Gastrocnemius medialis (tissue), 4 donors: Measurements from ENCODE around the gene RNLS.

Experiments used
- CTCF ChIP-seq, 5 experiments: fragments of 450-650 bp in 3 of 5; fragments of 200-600 bp in 2 of 5; sonication (generic) in 2 of 5; IDR thresholded peaks in 4 of 5; conservative IDR thresholded peaks in 1 of 5; 1 replicate in 4 of 5; 2 replicates in 1 of 5; pipeline ENCODE4 v1.5.1; 2016 to 2019; ENCODE audit warnings: antibody characterized with exemption in 5 of 5, mild to moderate bottlenecking in 3 of 5, moderate library complexity in 3 of 5
- POLR2A ChIP-seq, 2 donors: fragments of 450-650 bp; IDR thresholded peaks; one replicate each; pipeline ENCODE4 v1.6.1; 2017; ENCODE audit warnings: antibody characterized with exemption in 2 of 2, mild to moderate bottlenecking in 2 of 2, moderate library complexity in 2 of 2

- peak in 1 of 5 experiments; percentile 24 for TF ChIP-seq CTCF (IDR thresholded peaks at IDR 0.05 in 4 of 5, conservative IDR thresholded peaks at IDR 0.05 in 1 of 5)
- TF ChIP-seq POLR2A (IDR thresholded peaks at IDR 0.05): no peak
Measured at GRCh38 chr10:88318803-88319202, 264.3 kb downstream of the RNLS start.
